ENCODE data around the gene TFF3. TPM values are rescaled to one million over a fixed set of nuclear protein-coding genes. Genes with fewer than 3 reads are reported as not detected.

TFF3 gene
- total and polyA plus RNA-seq, 4 donors, result 2.4 to 170 (median 15.7) TPM

DNA sequence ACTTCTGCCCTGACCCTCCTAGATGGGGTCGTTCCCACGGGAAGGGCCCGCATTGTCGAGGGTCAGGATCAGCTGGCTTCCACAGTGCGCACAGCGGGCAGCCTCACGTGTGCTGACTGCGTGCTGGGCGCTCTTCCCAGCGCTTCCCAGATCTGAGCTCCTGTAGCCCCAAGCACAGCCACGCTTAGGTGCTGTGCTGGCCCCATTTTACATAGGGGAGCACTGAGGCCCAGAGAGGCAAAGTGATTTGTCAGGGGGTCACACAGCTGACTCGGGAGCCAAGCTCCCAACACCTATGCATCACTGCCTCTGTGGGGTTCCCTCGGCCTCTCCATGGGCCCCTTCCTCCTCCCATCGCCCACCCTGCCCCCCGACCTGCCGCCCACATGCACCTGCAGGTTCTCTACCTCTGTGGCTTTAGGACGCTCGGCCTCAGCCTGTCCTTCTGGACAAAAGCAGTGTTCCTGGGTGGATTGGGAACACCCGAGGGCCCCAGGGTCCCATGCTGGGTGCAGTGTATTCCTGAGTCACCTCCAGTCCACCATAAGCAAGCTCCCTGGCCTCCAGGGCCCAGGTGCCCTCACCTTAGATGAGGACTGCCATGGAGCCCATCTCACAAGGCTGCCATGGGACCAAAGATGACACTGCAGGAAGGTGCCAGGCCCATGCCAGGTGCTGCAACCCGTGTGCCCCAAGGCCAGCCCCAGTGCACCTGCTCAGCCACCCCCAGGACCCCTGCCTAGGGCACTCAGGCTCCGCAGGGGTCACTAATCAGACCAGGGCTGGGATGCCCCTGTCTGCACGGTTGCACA is 23.3 kb downstream of the TFF3 start:
- ATAC-seq (ENCODE audit: low FRiP score), result peak; percentile 15
- no peak overlapping the region for H3K4me3 ChIP-seq (ENCODE audit: low read length in 2 of 2)
- H3K27me3 ChIP-seq (ENCODE audit: control insufficient read depth in 1 of 2, insufficient read depth in 2 of 2, low read length in 1 of 2), result no peaks in the 10 kb centered on the region
- DNase-seq, result no peak
- 86 to 93% methylated on average over 22 of the region's 22 CpGs for WGBS, 2 donors
- H3K9me3 ChIP-seq (ENCODE audit: control insufficient read depth, low read length), result no peaks in the 10 kb centered on the region
- no peaks in the 10 kb centered on the region for H3K36me3 ChIP-seq (ENCODE audit: control insufficient read depth in 1 of 2, insufficient read depth in 2 of 2, low read length in 1 of 2)
- no peak overlapping the region for H3K27ac ChIP-seq (ENCODE audit: low read depth in 1 of 2, low read length in 2 of 2)
- intact Hi-C loops (cut with DNase I), result no loop called here
- no peaks in the 10 kb centered on the region for H3K4me1 ChIP-seq (ENCODE audit: control insufficient read depth in 1 of 2, insufficient read depth in 2 of 2, low read length in 2 of 2)

DNA sequence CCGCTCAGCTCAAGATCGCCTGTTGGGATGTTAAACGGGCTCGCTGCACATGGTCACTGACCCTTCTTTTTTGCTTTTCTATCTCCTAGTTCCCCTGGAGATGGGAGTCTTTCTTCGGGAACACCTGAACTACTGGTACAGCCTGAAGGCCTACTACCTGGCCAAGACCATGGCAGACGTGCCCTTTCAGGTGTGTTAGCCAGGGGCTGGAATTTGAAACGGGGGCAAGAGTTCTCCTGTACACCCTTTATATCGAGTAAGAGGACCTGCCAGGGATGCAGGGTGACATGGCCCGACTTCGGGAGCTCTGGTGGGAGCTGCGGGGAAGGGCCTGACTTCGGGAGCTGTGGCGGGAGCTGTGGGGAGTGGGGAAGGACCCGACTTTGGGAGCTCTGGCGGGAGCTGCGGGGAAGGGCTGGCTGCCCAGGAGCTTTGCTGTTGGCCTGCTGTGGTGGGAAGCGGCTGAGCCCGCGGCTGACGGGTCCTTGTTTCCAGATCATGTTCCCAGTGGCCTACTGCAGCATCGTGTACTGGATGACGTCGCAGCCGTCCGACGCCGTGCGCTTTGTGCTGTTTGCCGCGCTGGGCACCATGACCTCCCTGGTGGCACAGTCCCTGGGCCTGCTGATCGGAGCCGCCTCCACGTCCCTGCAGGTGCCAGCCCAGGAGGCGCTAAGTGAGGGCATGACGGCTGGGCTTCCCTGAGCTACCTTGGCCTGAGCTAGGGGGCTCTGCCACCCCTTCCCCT is 24.0 kb downstream of the TFF3 start:
- no peak overlapping the region for H3K4me3 ChIP-seq (ENCODE audit: low read length in 2 of 2)
- H3K36me3 ChIP-seq (ENCODE audit: control insufficient read depth in 1 of 2, insufficient read depth in 2 of 2, low read length in 1 of 2), result no peaks in the 10 kb centered on the region
- H3K9me3 ChIP-seq (ENCODE audit: control insufficient read depth, low read length), result no peaks in the 10 kb centered on the region
- no peaks in the 10 kb centered on the region for H3K4me1 ChIP-seq (ENCODE audit: control insufficient read depth in 1 of 2, insufficient read depth in 2 of 2, low read length in 2 of 2)
- WGBS, 2 donors, result 85 to 89% methylated on average over 35 of the region's 35 CpGs
- no peaks in the 10 kb centered on the region for H3K27me3 ChIP-seq (ENCODE audit: control insufficient read depth in 1 of 2, insufficient read depth in 2 of 2, low read length in 1 of 2)
- intact Hi-C loops (cut with DNase I), result no loop called here
- no peak for ATAC-seq (ENCODE audit: low FRiP score)
- DNase-seq, result no peak
- H3K27ac ChIP-seq (ENCODE audit: low read depth in 1 of 2, low read length in 2 of 2), result no peak overlapping the region

- H3K27me3 ChIP-seq (ENCODE audit: control insufficient read depth in 1 of 2, insufficient read depth in 2 of 2, low read length in 1 of 2), result no peaks in the 10 kb centered on the region
- WGBS, 2 donors, result 54 to 61% methylated on average over 3 of the region's 3 CpGs
- intact Hi-C loops (cut with DNase I), result no loop called here
- no peak for DNase-seq
- H3K27ac ChIP-seq (ENCODE audit: low read depth in 1 of 2, low read length in 2 of 2), result no peak overlapping the region
- H3K4me3 ChIP-seq (ENCODE audit: low read length in 2 of 2), result no peak overlapping the region
- H3K4me1 ChIP-seq (ENCODE audit: control insufficient read depth in 1 of 2, insufficient read depth in 2 of 2, low read length in 2 of 2), result no peaks in the 10 kb centered on the region
- no peak for ATAC-seq (ENCODE audit: low FRiP score)
- no peaks in the 10 kb centered on the region for H3K36me3 ChIP-seq (ENCODE audit: control insufficient read depth in 1 of 2, insufficient read depth in 2 of 2, low read length in 1 of 2)
- H3K9me3 ChIP-seq (ENCODE audit: control insufficient read depth, low read length), result no peaks in the 10 kb centered on the region
Measured at GRCh38 chr21:42290505-42290904, 24.7 kb downstream of the TFF3 start.

- intact Hi-C loops (cut with DNase I), result no loop called here
- DNase-seq (peak in 1 of 2 donors; percentile 83), ATAC-seq (ENCODE audit: low FRiP score) (no peak)
- no peaks in the 10 kb centered on the region for H3K36me3 ChIP-seq (ENCODE audit: control insufficient read depth in 1 of 2, insufficient read depth in 2 of 2, low read length in 1 of 2)
- 92% methylated on average over 18 of the region's 18 CpGs for WGBS, 2 donors
- no peaks in the 10 kb centered on the region for H3K9me3 ChIP-seq (ENCODE audit: control insufficient read depth, low read length)
- H3K27ac ChIP-seq (ENCODE audit: low read depth in 1 of 2, low read length in 2 of 2), result no peak overlapping the region
- H3K27me3 ChIP-seq (ENCODE audit: control insufficient read depth in 1 of 2, insufficient read depth in 2 of 2, low read length in 1 of 2), result no peaks in the 10 kb centered on the region
- H3K4me3 ChIP-seq (ENCODE audit: low read length in 2 of 2), result no peak overlapping the region
- H3K4me1 ChIP-seq (ENCODE audit: control insufficient read depth in 1 of 2, insufficient read depth in 2 of 2, low read length in 2 of 2), result no peaks in the 10 kb centered on the region
Measured at GRCh38 chr21:42289926-42290325, 25.3 kb downstream of the TFF3 start.

GRCh38 chr21:42288962-42289361 is 26.2 kb downstream of the TFF3 start:
- 91 to 93% methylated on average over 5 of the region's 5 CpGs for WGBS, 2 donors
- Histone ChIP-seq H3K9me3 (ENCODE audit: control insufficient read depth, low read length) (no peaks in the 10 kb centered on the region), H3K4me1 (ENCODE audit: control insufficient read depth in 1 of 2, insufficient read depth in 2 of 2, low read length in 2 of 2) (no peaks in the 10 kb centered on the region), H3K27me3 (ENCODE audit: control insufficient read depth in 1 of 2, insufficient read depth in 2 of 2, low read length in 1 of 2) (no peaks in the 10 kb centered on the region), H3K27ac (ENCODE audit: low read depth in 1 of 2, low read length in 2 of 2) (no peak overlapping the region), H3K36me3 (ENCODE audit: control insufficient read depth in 1 of 2, insufficient read depth in 2 of 2, low read length in 1 of 2) (no peaks in the 10 kb centered on the region), H3K4me3 (ENCODE audit: low read length in 2 of 2) (no peak overlapping the region)
- no peak for DNase-seq
- intact Hi-C loops (cut with DNase I), result no loop called here
- ATAC-seq (ENCODE audit: low FRiP score), result no peak

DNA sequence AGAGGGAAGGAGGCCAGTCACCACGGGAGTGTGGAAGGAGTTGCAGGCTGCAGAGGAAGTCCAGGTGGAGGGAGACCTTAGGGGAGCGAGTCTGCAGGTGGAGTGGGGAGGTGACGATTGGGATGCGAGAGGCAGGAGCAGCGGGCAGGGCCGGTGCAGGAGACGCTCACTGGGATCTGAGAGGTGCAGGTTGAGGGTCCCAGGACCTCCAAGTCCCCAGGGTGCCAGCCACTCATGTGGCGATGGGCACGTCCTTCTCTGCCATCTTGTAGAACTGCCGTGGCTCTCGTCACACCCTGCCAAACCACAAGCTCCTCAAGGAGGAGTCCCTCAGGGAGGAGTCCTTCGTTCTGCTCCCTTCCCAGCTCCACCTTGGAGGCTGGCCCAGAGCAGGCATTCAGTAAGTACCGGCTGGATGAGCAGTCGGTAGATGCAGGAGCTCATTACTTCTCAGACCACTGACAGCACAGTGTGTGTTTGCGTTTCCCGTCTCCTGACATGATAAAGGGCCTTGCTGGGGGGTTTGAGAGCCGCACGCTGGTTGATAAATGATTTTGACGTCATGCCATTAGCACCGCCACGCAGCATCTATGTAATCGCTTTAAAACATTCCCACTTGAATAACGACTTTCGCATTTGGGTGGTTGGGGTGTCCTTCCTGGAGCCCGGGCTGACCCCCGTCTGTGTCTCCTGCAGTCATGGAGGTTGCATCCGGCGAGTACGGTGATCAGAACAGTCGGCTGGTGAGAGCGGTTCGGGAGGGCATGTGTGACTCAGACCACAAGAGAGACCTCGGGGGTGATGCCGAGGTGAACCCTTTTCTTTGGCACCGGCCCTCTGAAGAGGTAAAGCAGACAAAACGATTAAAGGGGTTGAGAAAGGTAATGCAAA is 27.8 kb downstream of the TFF3 start:
- H3K4me3 ChIP-seq (ENCODE audit: low read length in 2 of 2), result no peak overlapping the region
- ATAC-seq (ENCODE audit: low FRiP score), result no peak
- no peak for DNase-seq
- no peaks in the 10 kb centered on the region for H3K27me3 ChIP-seq (ENCODE audit: control insufficient read depth in 1 of 2, insufficient read depth in 2 of 2, low read length in 1 of 2)
- H3K9me3 ChIP-seq (ENCODE audit: control insufficient read depth, low read length), result no peaks in the 10 kb centered on the region
- no peaks in the 10 kb centered on the region for H3K36me3 ChIP-seq (ENCODE audit: control insufficient read depth in 1 of 2, insufficient read depth in 2 of 2, low read length in 1 of 2)
- WGBS, 2 donors, result 65 to 78% methylated on average over 33 to 36 of the region's 36 CpGs
- no peak overlapping the region for H3K27ac ChIP-seq (ENCODE audit: low read depth in 1 of 2, low read length in 2 of 2)
- H3K4me1 ChIP-seq (ENCODE audit: control insufficient read depth in 1 of 2, insufficient read depth in 2 of 2, low read length in 2 of 2), result no peaks in the 10 kb centered on the region
- intact Hi-C loops (cut with DNase I), result no loop called here

GRCh38 chr21:42286416-42286815 is 28.8 kb downstream of the TFF3 start:
- Histone ChIP-seq H3K27me3 (ENCODE audit: control insufficient read depth in 1 of 2, insufficient read depth in 2 of 2, low read length in 1 of 2) (no peaks in the 10 kb centered on the region), H3K36me3 (ENCODE audit: control insufficient read depth in 1 of 2, insufficient read depth in 2 of 2, low read length in 1 of 2) (no peaks in the 10 kb centered on the region), H3K9me3 (ENCODE audit: control insufficient read depth, low read length) (no peaks in the 10 kb centered on the region), H3K4me3 (ENCODE audit: low read length in 2 of 2) (no peak overlapping the region), H3K27ac (ENCODE audit: low read depth in 1 of 2, low read length in 2 of 2) (no peak overlapping the region), H3K4me1 (ENCODE audit: control insufficient read depth in 1 of 2, insufficient read depth in 2 of 2, low read length in 2 of 2) (no peaks in the 10 kb centered on the region)
- DNase-seq (no peak), ATAC-seq (ENCODE audit: low FRiP score) (no peak)
- 84 to 87% methylated on average over 12 of the region's 12 CpGs for WGBS, 2 donors
- intact Hi-C loops (cut with DNase I), result no loop called here

GRCh38 chr21:42285569-42286245 is 29.5 kb downstream of the TFF3 start:
- H3K36me3 ChIP-seq (ENCODE audit: control insufficient read depth in 1 of 2, insufficient read depth in 2 of 2, low read length in 1 of 2), result no peaks in the 10 kb centered on the region
- no peak for DNase-seq
- intact Hi-C loops (cut with DNase I), result no loop called here

More at GRCh38 chr21:42285569-42286245, 29.5 kb downstream of the TFF3 start:
- H3K27ac ChIP-seq (ENCODE audit: low read depth in 1 of 2, low read length in 2 of 2), result no peak overlapping the region
- H3K4me1 ChIP-seq (ENCODE audit: control insufficient read depth in 1 of 2, insufficient read depth in 2 of 2, low read length in 2 of 2), result no peaks in the 10 kb centered on the region
- no peak for ATAC-seq (ENCODE audit: low FRiP score)
- no peaks in the 10 kb centered on the region for H3K9me3 ChIP-seq (ENCODE audit: control insufficient read depth, low read length)
- H3K4me3 ChIP-seq (ENCODE audit: low read length in 2 of 2), result no peak overlapping the region
- no peaks in the 10 kb centered on the region for H3K27me3 ChIP-seq (ENCODE audit: control insufficient read depth in 1 of 2, insufficient read depth in 2 of 2, low read length in 1 of 2)
- 62 to 67% methylated on average over 13 of the region's 13 CpGs for WGBS, 2 donors

All from aorta (tissue), 5 donors.